Anterior cingulate cortex (tissue), 58 donors: ENCODE results near the gene EHMT1.
"Not testable (repeated sequence)": the region's sequence is repeated elsewhere in the genome, so short reads cannot be mapped to it uniquely, and the experiment has no call there.

Source experiments
- DNase-seq, 58 donors: peaks; one replicate each; lab custom pipeline; 2025; lab: John Stamatoyannopoulos, UW

EHMT1 gene

GRCh38 chr9:137797206-137798120 is 178.7 kb downstream of the EHMT1 start:
- no peak for DNase-seq

GRCh38 chr9:137798142-137798541 is 179.3 kb downstream of the EHMT1 start:
- DNase-seq: no peak

- no peak for DNase-seq
Measured at GRCh38 chr9:137798901-137799629, 180.3 kb downstream of the EHMT1 start.

GRCh38 chr9:137799630-137799983 is 180.8 kb downstream of the EHMT1 start:
- no peak for DNase-seq

- DNase-seq: no peak
Measured at GRCh38 chr9:137800196-137801022, 181.6 kb downstream of the EHMT1 start.

GRCh38 chr9:137801023-137801319 is 182.2 kb downstream of the EHMT1 start:
- DNase-seq: no peak

GRCh38 chr9:137802021-137802420 is 183.2 kb downstream of the EHMT1 start:
- DNase-seq: no peak

GRCh38 chr9:137802521-137803243 is 183.9 kb downstream of the EHMT1 start:
- no peak for DNase-seq

- DNase-seq: no peak
Measured at GRCh38 chr9:137804908-137805630, 186.3 kb downstream of the EHMT1 start.

GRCh38 chr9:137807721-137808703 is 189.2 kb downstream of the EHMT1 start:
- DNase-seq: no peak

GRCh38 chr9:137809040-137809576 is 190.3 kb downstream of the EHMT1 start:
- no peak for DNase-seq

- not testable (repeated sequence) for DNase-seq
Measured at GRCh38 chr9:137809726-137810450, 191.1 kb downstream of the EHMT1 start.

GRCh38 chr9:137811283-137811870 is 192.6 kb downstream of the EHMT1 start:
- DNase-seq: no peak

- no peak for DNase-seq
Measured at GRCh38 chr9:137812356-137813023, 193.7 kb downstream of the EHMT1 start.

GRCh38 chr9:137813167-137813566 is 194.4 kb downstream of the EHMT1 start:
- no peak for DNase-seq

- no peak for DNase-seq
Measured at GRCh38 chr9:137813651-137814415, 195.0 kb downstream of the EHMT1 start.
